Neural progenitor cell (in vitro differentiated cells): ENCODE results near the gene HMOX1. TPM values are rescaled to one million over a fixed set of nuclear protein-coding genes. Genes with fewer than 3 reads are reported as not detected.

Experiments used
- DNase-seq: peaks from one replicate; pipeline ENCODE4 v3.0.0-alpha.2; 2016; ENCODE audit warnings: low spot score
- H2AFZ ChIP-seq: fragments of 200-600 bp; sonication (generic); replicated peaks from 2 replicates; pipeline ENCODE4 v1.6.1; 2016; ENCODE audit warnings: antibody characterized with exemption
- H3F3A ChIP-seq: fragments of 200-600 bp; sonication (generic); 2 replicates; pipeline ENCODE4 v1.6.1; 2016; ENCODE audit warnings: antibody characterized with exemption, low read depth
- H3K27ac ChIP-seq: fragments of 200-600 bp; sonication (generic); 2 replicates; pipeline ENCODE4 v1.5.1; 2016; ENCODE audit warnings: mild to moderate bottlenecking
- H3K27me3 ChIP-seq: fragments of 200-600 bp; sonication (generic); 2 replicates; pipeline ENCODE4 v1.6.1; 2016; ENCODE audit warnings: mild to moderate bottlenecking, moderate library complexity
- H3K36me3 ChIP-seq: fragments of 200-600 bp; sonication (generic); 2 replicates; pipeline ENCODE4 v1.5.1; 2016
- H3K4me1 ChIP-seq: fragments of 200-600 bp; sonication (generic); 2 replicates; pipeline ENCODE4 v1.6.1; 2016; ENCODE audit warnings: mixed run types
- H3K4me2 ChIP-seq: fragments of 200-600 bp; sonication (generic); 2 replicates; pipeline ENCODE4 v1.6.1; 2016
- H3K4me3 ChIP-seq: fragments of 200-600 bp; sonication (generic); 2 replicates; pipeline ENCODE4 v1.5.1; 2016
- H3K79me2 ChIP-seq: fragments of 200-600 bp; sonication (generic); 2 replicates; pipeline ENCODE4 v1.6.1; 2016; ENCODE audit warnings: low read depth
- H3K9ac ChIP-seq: fragments of 200-600 bp; sonication (generic); 2 replicates; pipeline ENCODE4 v1.6.1; 2016
- H3K9me3 ChIP-seq: fragments of 200-600 bp; sonication (generic); 2 replicates; pipeline ENCODE4 v1.5.1; 2016; ENCODE audit warnings: low read depth
- H4K20me1 ChIP-seq: fragments of 200-600 bp; sonication (generic); 2 replicates; pipeline ENCODE4 v1.6.1; 2016; ENCODE audit warnings: low read depth
- H3K27ac Mint-ChIP-seq: 3 replicates; pipeline ENCODE4 v1.8.0; 2021; ENCODE audit warnings: mixed read lengths
- H3K27me3 Mint-ChIP-seq: 2 replicates; pipeline ENCODE4 v1.8.0; 2022; ENCODE audit warnings: low read depth, mild to moderate bottlenecking, inconsistent platforms, moderate library complexity, mixed read lengths; ENCODE audit not compliant: insufficient read depth
- H3K36me3 Mint-ChIP-seq: 3 replicates; pipeline ENCODE4 v1.8.0; 2021; ENCODE audit warnings: mixed read lengths
- H3K4me1 Mint-ChIP-seq: 3 replicates; pipeline ENCODE4 v1.8.0; 2021; ENCODE audit warnings: mixed read lengths
- H3K4me3 Mint-ChIP-seq: 3 replicates; pipeline ENCODE4 v1.8.0; 2021; ENCODE audit warnings: mild to moderate bottlenecking, moderate library complexity, mixed read lengths
- H3K9me3 Mint-ChIP-seq: 3 replicates; pipeline ENCODE4 v1.8.0; 2020; ENCODE audit warnings: mixed read lengths
- CTCF ChIP-seq: fragments of 200-600 bp; sonication (generic); IDR thresholded peaks from 2 replicates; pipeline ENCODE4 v1.5.1; 2017; ENCODE audit warnings: antibody characterized with exemption, mild to moderate bottlenecking
- EZH2 ChIP-seq: fragments of 200-600 bp; sonication (generic); IDR thresholded peaks from 2 replicates; pipeline ENCODE4 v1.6.1; 2017; ENCODE audit warnings: antibody characterized with exemption, mild to moderate bottlenecking, moderate library complexity
- EZH2phosphoT487 ChIP-seq: fragments of 200-600 bp; sonication (generic); IDR thresholded peaks from 2 replicates; pipeline ENCODE4 v1.6.1; 2017; ENCODE audit warnings: antibody characterized with exemption
- microRNA-seq: library from miRNA; unstranded; fragments of <30 nt; microRNA quantifications from one replicate; pipeline ENCODE4, GENCODE V29; 2016
- small RNA-seq: library from RNA; depleted of rRNA; stranded (forward); fragments of <200 nt; gene quantifications from one replicate; pipeline ENCODE3, GENCODE V24; 2015
- total RNA-seq: library from RNA; depleted of rRNA; stranded (reverse); fragments of >200 nt; gene quantifications from 2 replicates; pipeline ENCODE4 v1.2.3, GENCODE V29; 2015; ENCODE audit warnings: low replicate concordance

The HMOX1 gene
- total RNA-seq, 1 donor from 2014 or later = 2.4 TPM

- Mint-ChIP-seq H3K36me3 (peaks cover 14% of the 10 kb centered on the region), H3K27me3 (peaks cover 2% of the 10 kb centered on the region), H3K4me3 (no peak overlapping the region), H3K9me3 (no peaks in the 10 kb centered on the region), H3K4me1 (peaks cover 2% of the 10 kb centered on the region), H3K27ac (no peak overlapping the region)
- no peak overlapping the region for H3K4me3 ChIP-seq
- no peak overlapping the region for H2AFZ ChIP-seq
- H3K4me1 ChIP-seq = no peaks in the 10 kb centered on the region
- TF ChIP-seq CTCF (no peak), EZH2phosphoT487 (no peak), EZH2 (no peak)
- H3K79me2 ChIP-seq = no peaks in the 10 kb centered on the region
- H4K20me1 ChIP-seq = no peaks in the 10 kb centered on the region
- no peak overlapping the region for H3K9ac ChIP-seq
- H3K36me3 ChIP-seq = no peaks in the 10 kb centered on the region
- H3K27ac ChIP-seq = no peak overlapping the region
- no peaks in the 10 kb centered on the region for H3K9me3 ChIP-seq
- no peak for DNase-seq
- no peaks in the 10 kb centered on the region for H3K27me3 ChIP-seq
- no peak overlapping the region for H3K4me2 ChIP-seq
- H3F3A ChIP-seq = peaks cover 3% of the 10 kb centered on the region
Measured at GRCh38 chr22:35442471-35442870, 61.6 kb downstream of the HMOX1 start.

GRCh38 chr22:35443338-35443737 is 62.4 kb downstream of the HMOX1 start:
- no peak overlapping the region for H3K4me3 Mint-ChIP-seq
- H3K27me3 ChIP-seq = no peaks in the 10 kb centered on the region
- peaks cover 4% of the 10 kb centered on the region for H3K4me1 Mint-ChIP-seq
- peaks cover 13% of the 10 kb centered on the region for H3K36me3 Mint-ChIP-seq
- H3F3A ChIP-seq = no peaks in the 10 kb centered on the region
- H3K36me3 ChIP-seq = no peaks in the 10 kb centered on the region
- H3K4me1 ChIP-seq = no peaks in the 10 kb centered on the region
- no peak for TF ChIP-seq CTCF
- no peak for TF ChIP-seq EZH2
- TF ChIP-seq EZH2phosphoT487 = no peak
- no peaks in the 10 kb centered on the region for H3K9me3 Mint-ChIP-seq
- H3K27ac ChIP-seq = no peak overlapping the region
- H3K27me3 Mint-ChIP-seq = peaks cover 2% of the 10 kb centered on the region
- H3K9me3 ChIP-seq = no peaks in the 10 kb centered on the region
- no peaks in the 10 kb centered on the region for H4K20me1 ChIP-seq
- H2AFZ ChIP-seq = no peak overlapping the region
- no peak overlapping the region for H3K4me2 ChIP-seq
- no peak for DNase-seq
- no peak overlapping the region for H3K27ac Mint-ChIP-seq
- H3K79me2 ChIP-seq = no peaks in the 10 kb centered on the region
- no peak overlapping the region for H3K9ac ChIP-seq
- H3K4me3 ChIP-seq = no peak overlapping the region

Small RNA genes lying within 50 kb of the gene (microRNA-seq; reads per million reads assigned to microRNA genes)
- gene MIR3909 (1.6 reads per million), gene MIR6069 (not detected)

Small RNA genes lying within 50 kb of the gene (small RNA-seq; reads per million reads assigned to genes)
- gene MIR3909 (0.30 reads per million, percentile 25 among the genes with 10 or more reads in this experiment), gene MIR6069 (not detected)

Other genes starting within 250 kb of the HMOX1 start
- 46.7 and 55.9 TPM in 2 replicates for gene HMGXB4, start 123.6 kb upstream of the HMOX1 start, total RNA-seq
- 28.6 and 41.5 TPM in 2 replicates for gene TOM1, start 81.2 kb upstream of the HMOX1 start, total RNA-seq
- 131 and 132 TPM in 2 replicates for gene MCM5, start 19.0 kb downstream of the HMOX1 start, total RNA-seq
- 0.04 and 0.19 TPM in 2 replicates for gene RASD2, start 159.7 kb downstream of the HMOX1 start, total RNA-seq
- gene MB, start 236.2 kb downstream of the HMOX1 start, total RNA-seq = 0.53 TPM in 1 of 2 replicates, not detected in the other